GM13976 (cell line): Measurements from ENCODE around the gene ANKHD1.

Experiments
- DNase-seq: peaks from one replicate; pipeline ENCODE4 v3.0.0; 2012; ENCODE audit warnings: low spot score
- CTCF ChIP-seq: IDR thresholded peaks from 2 replicates; pipeline ENCODE4 v1.5.1; 2012; ENCODE audit warnings: borderline replicate concordance, mild to moderate bottlenecking; ENCODE audit not compliant: insufficient read depth; ENCODE audit errors: extremely low read depth, missing control alignments, control extremely low read depth
- in situ Hi-C: fragments of 300-500 bp; cut with MboI; formaldehyde crosslinking; loops from one replicate; pipeline ENCODE4 v1.12.0; 2022; ENCODE audit warnings: low sequenced_read_pairs, mixed read lengths, inconsistent platforms; ENCODE audit not compliant: unreplicated experiment

The ANKHD1 gene

GRCh38 chr5:140548791-140549190 lies 147.2 kb downstream of the ANKHD1 start:
- TF ChIP-seq CTCF = no peak
- DNase-seq = no peak
- in situ Hi-C loops = no loop called here

- no peak for TF ChIP-seq CTCF
- DNase-seq = no peak
- in situ Hi-C loops = no loop called here
Measured at GRCh38 chr5:140549237-140550144, 147.9 kb downstream of the ANKHD1 start.

- TF ChIP-seq CTCF = no peak
- DNase-seq = no peak
- in situ Hi-C loops = no loop called here
Measured at GRCh38 chr5:140550147-140551079, 148.8 kb downstream of the ANKHD1 start.

- in situ Hi-C loops = no loop called here
- no peak for TF ChIP-seq CTCF
- no peak for DNase-seq
Measured at GRCh38 chr5:140551872-140552271, 150.2 kb downstream of the ANKHD1 start.

GRCh38 chr5:140553657-140554056 lies 152.0 kb downstream of the ANKHD1 start:
- TF ChIP-seq CTCF = no peak
- no peak for DNase-seq
- in situ Hi-C loops = no loop called here

GRCh38 chr5:140554454-140554853 lies 152.8 kb downstream of the ANKHD1 start:
- TF ChIP-seq CTCF = no peak
- DNase-seq = no peak
- in situ Hi-C loops = no loop called here
